Nephron progenitor cell (in vitro differentiated cells): ENCODE results near the gene LRRTM3.

Experiments used
- DNase-seq: peaks from one replicate; pipeline ENCODE4 v3.0.0; 2021
- H3K27ac Mint-ChIP-seq: 2 replicates; pipeline ENCODE4 v1.8.0; 2021; ENCODE audit warnings: mild to moderate bottlenecking, moderate library complexity, mixed read lengths
- H3K27me3 Mint-ChIP-seq: 2 replicates; pipeline ENCODE4 v1.8.0; 2021; ENCODE audit warnings: mild to moderate bottlenecking, low read depth, mixed read lengths; ENCODE audit not compliant: poor library complexity
- H3K36me3 Mint-ChIP-seq: 2 replicates; pipeline ENCODE4 v1.8.0; 2021; ENCODE audit warnings: low read depth, mixed read lengths
- H3K4me1 Mint-ChIP-seq: 2 replicates; pipeline ENCODE4 v1.8.0; 2021; ENCODE audit warnings: mixed read lengths
- H3K4me3 Mint-ChIP-seq: 2 replicates; pipeline ENCODE4 v1.8.0; 2021; ENCODE audit warnings: mild to moderate bottlenecking, moderate library complexity, mixed read lengths
- H3K9me3 Mint-ChIP-seq: 2 replicates; pipeline ENCODE4 v1.8.0; 2021; ENCODE audit warnings: mild to moderate bottlenecking, moderate library complexity, mixed read lengths
- TF ChIP-seq, protein P1 (sequence below): fragments of 200-600 bp; sonication (generic); IDR thresholded peaks from 2 replicates; pipeline ENCODE4 v1.5.0; 2021; ENCODE audit warnings: antibody characterized with exemption

The LRRTM3 gene

DNA sequence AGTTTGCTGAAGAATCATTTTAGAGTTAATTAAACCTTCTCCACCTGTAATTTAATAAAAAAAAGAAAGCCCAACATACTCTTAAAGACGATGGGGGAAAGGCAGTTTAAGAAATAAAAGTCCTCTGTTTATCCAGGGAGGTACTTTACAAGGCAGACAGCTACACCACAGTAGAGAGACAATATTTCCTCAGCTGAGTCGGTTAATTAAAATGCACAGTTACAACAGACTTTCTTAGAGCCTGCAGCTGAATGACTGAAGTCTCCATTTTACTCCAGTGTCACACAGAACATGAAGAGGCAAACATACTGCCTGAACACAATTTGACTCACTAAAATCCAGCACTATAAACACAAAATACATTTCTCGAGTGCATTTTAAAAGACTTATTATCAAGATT lies 15.1 kb downstream of the LRRTM3 start:
- no peak for DNase-seq
- Mint-ChIP-seq H3K36me3 (no peaks in the 10 kb centered on the region), H3K27ac (no peak overlapping the region)

DNA sequence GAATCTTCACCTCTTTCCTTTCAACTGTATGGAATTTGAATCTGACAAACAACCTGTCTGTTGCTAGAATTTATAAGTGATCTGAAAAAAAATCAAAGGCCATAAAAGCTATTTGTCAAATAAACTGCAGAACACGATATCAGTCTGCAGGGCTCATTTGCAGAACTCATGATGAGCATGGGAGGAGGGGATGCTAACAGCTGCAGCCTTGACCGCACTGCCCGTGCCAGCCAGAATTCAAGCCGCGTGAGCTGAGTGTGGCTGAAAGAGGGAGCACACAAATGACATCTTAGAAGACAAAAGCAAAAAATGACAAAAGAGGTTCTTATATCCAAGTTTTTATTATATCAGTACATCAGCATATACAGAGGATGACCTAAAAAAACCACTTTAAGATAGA lies 15.7 kb downstream of the LRRTM3 start:
- TF ChIP-seq, protein P1, sequence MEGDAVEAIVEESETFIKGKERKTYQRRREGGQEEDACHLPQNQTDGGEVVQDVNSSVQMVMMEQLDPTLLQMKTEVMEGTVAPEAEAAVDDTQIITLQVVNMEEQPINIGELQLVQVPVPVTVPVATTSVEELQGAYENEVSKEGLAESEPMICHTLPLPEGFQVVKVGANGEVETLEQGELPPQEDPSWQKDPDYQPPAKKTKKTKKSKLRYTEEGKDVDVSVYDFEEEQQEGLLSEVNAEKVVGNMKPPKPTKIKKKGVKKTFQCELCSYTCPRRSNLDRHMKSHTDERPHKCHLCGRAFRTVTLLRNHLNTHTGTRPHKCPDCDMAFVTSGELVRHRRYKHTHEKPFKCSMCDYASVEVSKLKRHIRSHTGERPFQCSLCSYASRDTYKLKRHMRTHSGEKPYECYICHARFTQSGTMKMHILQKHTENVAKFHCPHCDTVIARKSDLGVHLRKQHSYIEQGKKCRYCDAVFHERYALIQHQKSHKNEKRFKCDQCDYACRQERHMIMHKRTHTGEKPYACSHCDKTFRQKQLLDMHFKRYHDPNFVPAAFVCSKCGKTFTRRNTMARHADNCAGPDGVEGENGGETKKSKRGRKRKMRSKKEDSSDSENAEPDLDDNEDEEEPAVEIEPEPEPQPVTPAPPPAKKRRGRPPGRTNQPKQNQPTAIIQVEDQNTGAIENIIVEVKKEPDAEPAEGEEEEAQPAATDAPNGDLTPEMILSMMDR = no peak
- no peaks in the 10 kb centered on the region for H3K4me1 Mint-ChIP-seq
- no peak overlapping the region for H3K27ac Mint-ChIP-seq
- no peaks in the 10 kb centered on the region for H3K36me3 Mint-ChIP-seq
- DNase-seq = no peak
- H3K4me3 Mint-ChIP-seq = no peak overlapping the region
- peaks cover 4% of the 10 kb centered on the region for H3K27me3 Mint-ChIP-seq
- H3K9me3 Mint-ChIP-seq = no peaks in the 10 kb centered on the region

More for the DNA sequence above, 15.1 kb downstream of the LRRTM3 start:
- TF ChIP-seq, protein P1 = no peak
- Mint-ChIP-seq H3K27me3 (peaks cover 4% of the 10 kb centered on the region), H3K4me3 (no peak overlapping the region), H3K9me3 (no peaks in the 10 kb centered on the region), H3K4me1 (no peaks in the 10 kb centered on the region)

DNA sequence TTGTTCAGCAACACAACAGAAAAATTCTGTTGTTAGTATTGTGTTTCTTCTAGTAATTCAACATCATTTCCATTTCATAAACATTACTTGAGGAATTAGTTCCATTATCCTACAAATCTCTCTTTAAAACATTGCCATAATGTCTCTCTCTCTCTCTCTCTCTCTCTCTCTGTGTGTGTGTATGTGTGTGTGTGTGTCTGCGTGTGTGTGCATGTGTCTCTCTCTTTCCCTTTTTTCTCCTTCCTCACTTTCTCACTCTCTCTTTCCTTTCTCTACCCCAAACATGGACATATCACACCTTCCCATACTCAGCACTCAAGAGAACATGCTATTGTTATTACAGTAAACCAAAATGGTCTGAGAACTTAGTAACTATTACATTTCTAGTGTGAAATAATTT lies 16.6 kb downstream of the LRRTM3 start:
- no peak overlapping the region for H3K27ac Mint-ChIP-seq
- no peaks in the 10 kb centered on the region for H3K36me3 Mint-ChIP-seq
- no peak overlapping the region for H3K4me3 Mint-ChIP-seq
- TF ChIP-seq, protein P1 = no peak
- H3K9me3 Mint-ChIP-seq = no peaks in the 10 kb centered on the region
- DNase-seq = no peak
- H3K27me3 Mint-ChIP-seq = peaks cover 4% of the 10 kb centered on the region
- H3K4me1 Mint-ChIP-seq = no peaks in the 10 kb centered on the region

DNA sequence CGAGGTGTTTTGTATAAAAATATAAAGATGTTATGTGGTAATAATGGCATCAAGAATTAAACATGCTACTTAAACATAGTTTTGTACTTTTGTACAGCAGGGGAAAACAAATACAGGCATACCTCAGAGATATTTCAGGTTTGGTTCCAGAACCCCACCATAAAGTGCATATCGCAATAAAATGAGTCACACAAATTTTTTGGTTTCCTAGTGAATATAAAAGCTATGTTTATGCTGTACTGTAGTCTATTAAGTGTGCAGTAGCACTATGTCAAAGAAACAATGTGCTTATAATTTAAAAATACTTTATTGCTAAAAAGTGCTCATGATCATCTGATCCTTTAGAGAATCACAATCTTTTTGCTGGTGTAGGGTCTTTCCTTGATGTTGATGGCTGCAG lies 17.8 kb downstream of the LRRTM3 start:
- TF ChIP-seq, protein P1 = no peak
- peaks cover 4% of the 10 kb centered on the region for H3K27me3 Mint-ChIP-seq
- no peaks in the 10 kb centered on the region for H3K36me3 Mint-ChIP-seq
- H3K4me3 Mint-ChIP-seq = no peak overlapping the region
- no peaks in the 10 kb centered on the region for H3K9me3 Mint-ChIP-seq
- H3K4me1 Mint-ChIP-seq = no peaks in the 10 kb centered on the region
- DNase-seq = no peak
- H3K27ac Mint-ChIP-seq = no peak overlapping the region

DNA sequence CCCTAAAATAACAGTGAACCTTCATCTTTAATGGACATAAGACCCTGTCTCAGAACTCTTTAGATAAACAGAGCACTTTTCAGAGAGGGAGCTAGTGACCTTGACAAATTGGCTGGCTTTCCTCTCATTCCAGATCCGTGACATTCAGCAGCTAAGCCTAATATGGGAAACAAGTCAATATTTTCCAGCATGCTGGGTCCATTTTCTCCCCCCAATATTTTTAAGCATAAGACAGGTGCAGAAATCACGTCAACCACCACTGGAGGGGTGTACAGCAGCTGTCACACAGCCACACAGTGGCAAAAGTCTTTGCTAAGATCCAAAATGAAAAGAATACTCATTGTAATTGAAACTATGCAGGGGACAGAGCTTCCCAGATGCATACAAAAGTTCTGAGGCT lies 26.1 kb downstream of the LRRTM3 start:
- Mint-ChIP-seq H3K27me3 (no peaks in the 10 kb centered on the region), H3K4me3 (no peak overlapping the region), H3K9me3 (no peaks in the 10 kb centered on the region), H3K36me3 (no peaks in the 10 kb centered on the region), H3K4me1 (no peaks in the 10 kb centered on the region), H3K27ac (no peak overlapping the region)
- DNase-seq = no peak
- TF ChIP-seq, protein P1 = no peak

DNA sequence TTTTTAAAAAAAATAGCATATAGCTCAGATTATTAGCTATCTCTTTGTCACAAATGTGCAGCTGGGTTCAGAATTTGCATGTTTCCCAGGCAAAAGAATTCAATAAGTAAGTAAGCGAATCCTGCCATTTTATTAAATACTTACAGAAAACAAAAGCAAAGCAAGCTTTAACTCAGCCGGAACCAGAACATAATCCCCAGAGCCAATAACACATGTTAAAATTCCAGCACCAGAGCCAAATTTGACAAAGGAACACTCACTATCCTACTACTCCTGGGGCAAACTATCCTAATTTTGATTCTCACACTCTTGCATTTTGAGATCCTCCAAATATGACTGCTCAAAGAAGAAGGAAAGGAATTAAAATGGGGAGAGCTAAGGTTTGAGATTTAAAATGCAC lies 32.6 kb downstream of the LRRTM3 start:
- H3K4me1 Mint-ChIP-seq = no peaks in the 10 kb centered on the region
- no peaks in the 10 kb centered on the region for H3K36me3 Mint-ChIP-seq
- DNase-seq = no peak
- H3K27ac Mint-ChIP-seq = no peak overlapping the region
- H3K4me3 Mint-ChIP-seq = no peak overlapping the region
- TF ChIP-seq, protein P1 = no peak
- H3K9me3 Mint-ChIP-seq = no peaks in the 10 kb centered on the region
- peaks cover 8% of the 10 kb centered on the region for H3K27me3 Mint-ChIP-seq
